HG03108 (cell line): ENCODE results near the gene TTC28.
"Not testable (repeated sequence)": the region's sequence is repeated elsewhere in the genome, so short reads cannot be mapped to it uniquely, and the experiment has no call there.

ENCODE experiments used
- ATAC-seq: cut with Tn5 transposase; IDR thresholded peaks from one replicate; pipeline ENCODE4 v1.9.1; 2021; ENCODE audit warnings: moderate library complexity; ENCODE audit not compliant: unreplicated experiment

The TTC28 gene

GRCh38 chr22:28241656-28242290, 437.9 kb downstream of the TTC28 start:
- ATAC-seq, result no peak

DNA sequence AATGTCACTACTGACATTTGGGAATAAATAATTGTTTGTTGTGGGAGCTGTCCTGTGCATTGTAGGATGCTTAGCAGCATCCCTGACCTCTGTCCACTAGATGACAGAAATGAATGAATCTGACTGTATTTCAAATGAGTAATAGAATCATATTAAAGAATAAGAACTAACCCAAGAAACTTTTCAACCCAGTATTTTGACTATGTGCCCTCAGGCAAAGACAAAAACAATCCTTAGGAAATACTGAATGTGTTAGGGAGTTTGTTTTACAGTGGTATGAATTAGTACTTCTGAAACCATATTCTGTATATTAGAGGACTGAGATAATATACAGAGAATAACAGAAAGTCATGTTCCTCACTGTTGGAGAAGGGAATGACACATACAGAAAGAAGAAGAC, 439.7 kb downstream of the TTC28 start:
- no peak for ATAC-seq

DNA sequence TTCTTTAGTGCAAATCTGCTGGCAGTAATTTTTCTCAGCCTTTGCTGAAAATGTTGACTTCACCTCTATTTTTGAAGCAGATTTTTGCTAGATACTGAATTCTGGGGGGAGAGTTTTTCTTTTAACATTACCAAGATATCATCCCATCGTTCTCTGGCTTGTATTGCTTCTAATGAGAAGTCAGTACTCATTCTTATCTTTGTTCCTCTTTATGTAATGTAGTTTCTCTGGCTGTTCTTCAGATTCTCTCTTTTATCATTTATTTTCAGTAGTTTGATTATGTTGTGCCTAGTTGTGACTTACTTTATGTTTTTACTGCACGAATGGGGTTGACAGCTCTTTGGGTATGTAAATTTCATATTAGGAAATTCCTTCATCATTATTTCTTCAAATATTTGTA, 441.9 kb downstream of the TTC28 start:
- no peak for ATAC-seq

DNA sequence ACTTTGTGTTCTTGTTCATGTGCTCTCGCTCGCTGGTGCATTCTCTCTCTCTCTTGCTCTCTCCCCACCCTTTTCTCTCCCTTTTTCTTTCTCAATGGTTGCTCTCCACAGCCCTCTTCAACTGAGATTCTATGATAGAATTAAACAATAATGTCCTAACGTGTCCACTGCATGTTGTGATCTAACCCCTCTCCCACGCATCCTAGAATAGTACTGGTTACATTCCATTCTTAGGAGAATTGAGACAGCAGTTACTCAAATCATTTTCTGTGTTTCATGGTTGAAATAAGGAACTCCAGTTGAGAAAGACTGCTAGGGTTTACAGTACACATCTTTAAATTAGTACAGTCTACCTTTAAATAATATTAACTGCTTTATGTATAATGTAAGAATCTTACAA, 442.5 kb downstream of the TTC28 start:
- no peak for ATAC-seq

DNA sequence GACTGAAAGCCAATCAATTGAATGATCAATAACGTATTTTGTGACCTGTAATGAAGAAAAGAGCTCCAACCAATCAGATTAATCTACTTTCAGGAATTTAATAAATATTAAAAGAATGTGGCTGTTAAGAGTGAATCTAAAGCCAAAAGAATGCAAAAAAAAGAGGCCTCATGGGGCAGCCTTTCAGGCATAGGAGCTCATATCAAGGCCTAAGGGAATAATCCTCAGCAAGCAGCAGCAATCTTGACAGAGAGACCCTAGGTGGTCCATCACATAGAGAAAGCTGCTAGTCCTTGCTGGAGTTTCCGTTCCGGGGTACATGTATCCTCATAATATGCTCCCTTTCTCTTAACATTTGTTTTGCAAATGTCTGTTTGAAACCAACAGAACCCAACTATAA, 447.4 kb downstream of the TTC28 start:
- no peak for ATAC-seq

DNA sequence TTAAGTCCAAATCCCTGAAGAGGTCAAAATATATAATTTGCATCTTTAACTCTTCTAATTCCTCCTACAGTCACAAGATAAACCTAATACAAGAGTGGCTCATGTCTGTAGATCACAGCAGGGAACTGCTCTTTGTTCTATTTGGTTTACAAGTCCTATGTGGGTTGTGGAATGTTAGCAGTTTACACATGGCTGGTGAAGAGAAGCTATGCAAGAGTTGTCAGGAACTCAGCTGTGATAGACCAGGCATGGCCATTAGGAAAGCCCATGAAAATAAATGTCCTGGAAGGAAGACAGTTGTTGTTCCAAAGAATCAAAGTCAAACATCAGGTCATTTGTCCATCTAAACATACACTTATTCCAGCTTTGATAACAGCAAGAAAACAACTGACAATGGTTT, 448.2 kb downstream of the TTC28 start:
- no peak for ATAC-seq

GRCh38 chr22:28230671-28231070, 449.0 kb downstream of the TTC28 start:
- no peak for ATAC-seq

GRCh38 chr22:28229566-28230485, 449.8 kb downstream of the TTC28 start:
- no peak for ATAC-seq

GRCh38 chr22:28223826-28224225, 455.8 kb downstream of the TTC28 start:
- ATAC-seq, result no peak

DNA sequence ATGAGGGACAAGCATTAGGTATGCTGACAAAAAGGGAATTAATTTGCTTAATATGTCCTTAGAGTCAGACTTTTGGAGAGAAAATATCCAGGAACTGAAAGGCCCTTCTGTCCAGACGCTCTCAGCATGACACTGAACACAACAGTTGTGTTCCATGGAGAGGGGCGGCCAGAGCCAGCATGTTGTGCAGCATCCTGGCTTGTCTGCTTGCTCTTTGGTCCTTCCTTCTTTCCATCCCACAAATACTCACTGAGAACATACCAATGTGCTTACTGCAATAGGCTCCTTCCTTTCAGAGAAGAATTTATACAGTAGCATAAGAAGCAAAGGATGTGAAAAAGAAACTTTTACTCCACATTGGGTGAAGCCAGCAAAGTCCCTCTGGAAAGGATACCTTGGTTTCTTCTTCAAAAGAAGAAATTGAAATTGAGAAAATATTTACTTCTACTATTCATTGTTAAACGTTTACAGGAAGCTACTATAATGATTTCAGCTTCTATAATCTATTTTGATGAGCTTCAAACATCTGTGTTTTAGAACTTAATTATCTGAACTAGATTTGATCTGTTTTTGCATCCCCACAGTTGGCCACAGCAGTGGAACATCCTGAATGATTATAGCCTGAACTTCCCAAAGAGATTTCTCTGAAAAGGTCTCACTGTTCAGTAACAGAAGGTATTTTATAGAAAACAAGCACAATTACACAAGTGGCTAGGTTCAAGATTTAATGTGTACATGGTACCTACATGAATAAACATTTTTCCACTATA, 456.5 kb downstream of the TTC28 start:
- no peak for ATAC-seq

DNA sequence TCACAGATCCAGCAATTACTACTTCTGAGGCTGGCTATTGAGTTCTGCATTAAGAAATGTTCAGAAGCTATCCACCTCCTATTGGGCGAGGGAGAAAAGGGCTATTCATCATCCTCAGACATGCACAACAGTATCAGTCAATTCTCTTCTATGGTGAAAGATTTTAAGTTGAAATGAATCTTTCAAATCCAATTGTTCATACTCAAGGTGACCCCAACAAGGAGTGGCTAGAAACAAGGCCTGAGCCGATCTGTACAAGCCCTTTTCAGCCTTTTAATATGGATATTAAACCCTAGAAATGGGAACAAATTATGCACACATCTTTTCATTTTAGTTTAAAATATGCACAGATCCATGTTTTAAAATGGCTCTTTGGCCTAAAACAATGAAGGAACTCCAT, 457.1 kb downstream of the TTC28 start:
- no peak for ATAC-seq

GRCh38 chr22:28222052-28222451, 457.6 kb downstream of the TTC28 start:
- ATAC-seq, result no peak

DNA sequence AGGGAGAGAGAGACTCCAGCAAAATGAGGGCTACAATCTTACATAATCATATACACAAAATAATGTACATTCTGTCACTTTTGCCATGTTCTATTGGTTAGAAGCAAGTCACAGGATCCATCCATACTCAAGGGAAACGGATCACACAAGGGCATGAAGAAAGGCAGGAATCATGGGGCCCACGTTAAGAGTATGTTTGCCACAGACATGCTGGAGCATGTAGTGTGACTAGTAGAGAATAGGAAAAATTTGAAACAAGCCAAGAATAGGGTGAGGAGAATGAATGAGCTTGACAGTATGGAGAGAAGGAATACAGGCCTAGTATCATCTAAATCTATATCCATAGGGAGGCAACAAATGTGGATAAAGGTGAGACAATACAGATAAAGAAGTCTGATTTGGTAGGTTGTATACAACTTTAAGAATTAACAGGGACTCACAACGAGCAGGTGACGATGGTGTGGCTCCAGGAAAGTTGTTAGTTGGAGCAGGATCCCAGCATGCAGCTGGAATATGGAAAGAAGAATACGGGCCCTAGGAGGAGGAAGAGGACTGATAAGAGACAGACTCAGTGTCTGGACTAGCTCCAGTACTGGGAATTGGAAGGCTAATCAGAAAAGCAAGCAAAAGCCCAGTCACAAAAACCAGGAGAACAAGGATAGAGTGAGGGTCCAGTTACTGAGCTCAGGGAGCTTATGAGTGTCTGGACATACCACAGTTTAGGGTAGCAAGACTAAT, 458.8 kb downstream of the TTC28 start:
- ATAC-seq, result no peak

GRCh38 chr22:28217277-28217676, 462.4 kb downstream of the TTC28 start:
- ATAC-seq, result no peak

GRCh38 chr22:28214750-28215149, 464.9 kb downstream of the TTC28 start:
- not testable (repeated sequence) for ATAC-seq

GRCh38 chr22:28209457-28209856, 470.2 kb downstream of the TTC28 start:
- not testable (repeated sequence) for ATAC-seq

DNA sequence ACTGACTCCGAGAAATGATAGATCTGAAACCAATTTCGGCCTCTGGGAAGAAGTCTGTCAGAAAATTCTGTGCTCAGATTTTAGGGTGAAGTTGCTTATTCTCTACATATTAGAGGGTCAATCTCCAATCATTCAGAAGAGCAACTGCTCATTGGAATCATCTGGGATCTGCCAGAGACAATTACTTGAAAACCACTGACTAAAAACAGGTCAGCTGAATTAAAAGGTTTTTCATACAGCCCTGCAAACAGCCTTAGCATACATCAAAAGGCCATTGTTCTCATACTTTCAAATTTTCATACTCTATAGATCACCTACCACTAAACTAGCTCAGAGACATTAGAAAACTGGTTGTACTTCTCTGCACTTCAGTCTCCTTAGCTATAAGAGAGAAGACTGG, 470.9 kb downstream of the TTC28 start:
- ATAC-seq, result no peak

DNA sequence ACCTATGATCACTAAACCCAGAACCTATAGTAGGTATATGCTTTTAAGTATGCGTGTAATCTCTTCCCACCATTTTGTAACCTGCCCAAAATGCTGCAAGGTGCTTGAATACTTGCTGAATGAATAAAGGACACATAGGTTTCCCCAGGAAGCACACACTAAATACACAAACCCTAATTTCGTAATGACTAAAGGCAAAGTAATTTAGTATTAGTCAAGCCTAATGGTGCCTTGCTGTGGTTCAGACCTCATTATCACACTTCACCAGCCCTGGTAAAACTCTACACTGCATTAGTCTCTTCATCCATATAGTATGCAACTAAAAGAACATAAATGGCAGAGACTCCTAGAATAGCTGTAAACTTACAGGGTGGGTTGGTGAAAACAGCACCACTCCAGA, 471.6 kb downstream of the TTC28 start:
- no peak for ATAC-seq

- ATAC-seq, result no peak
Measured at GRCh38 chr22:28207281-28208030, 472.2 kb downstream of the TTC28 start.

DNA sequence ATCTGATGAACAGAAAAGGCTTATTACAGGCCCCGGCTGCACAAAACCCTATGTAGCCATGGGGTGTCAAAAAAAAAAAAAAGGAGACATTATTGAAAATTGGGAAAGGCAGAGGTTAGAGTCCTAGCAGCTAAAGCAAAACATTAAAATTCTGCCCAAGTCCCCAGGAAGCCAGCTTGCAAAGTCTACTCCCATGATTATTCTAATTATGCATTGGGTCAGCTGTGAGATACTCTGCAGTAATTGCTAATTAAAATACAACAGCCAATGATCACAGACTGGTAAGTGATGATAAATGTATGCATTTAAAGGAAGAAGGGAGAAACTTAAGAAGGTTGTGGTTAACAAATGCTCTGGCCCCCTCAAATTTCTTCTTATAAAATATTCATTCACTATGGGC, 473.7 kb downstream of the TTC28 start:
- ATAC-seq, result no peak
